ENCODE data around the gene PMFBP1. TPM values are rescaled to one million over a fixed set of nuclear protein-coding genes. Genes with fewer than 3 reads are reported as not detected.

The PMFBP1 gene
- under 0.01 and 0.06 TPM in 2 replicates for total RNA-seq

GRCh38 chr16:72172105-72173034 lies at the start of gene PMFBP1:
Gene PMFBP1, minus strand, starts transcription at chr16:72172155. Its CDS starts 947 bp downstream, at chr16:72171208.

GRCh38 chr16:72093448-72094265 lies 78.3 kb downstream of the PMFBP1 start, which contains the start of the genes DHX38 and TXNL4B:
Gene DHX38, plus strand, starts transcription at chr16:72093847. Its CDS starts 2,311 bp downstream, at chr16:72096158.
Gene TXNL4B, minus strand, starts transcription at chr16:72093620. Its CDS starts 2,871 bp downstream, at chr16:72090749.

Other genes with a start within 250 kb of the PMFBP1 start
- gene PKD1L3, start 171.8 kb downstream of the PMFBP1 start, total RNA-seq, result under 0.01 TPM in 1 of 2 replicates, not detected in the other
- gene DHODH, start 163.4 kb downstream of the PMFBP1 start, total RNA-seq, result 2.2 and 2.8 TPM in 2 replicates
- gene HP, start 117.7 kb downstream of the PMFBP1 start, total RNA-seq, result not detected in 2 replicates
- gene HPR, start 108.9 kb downstream of the PMFBP1 start, total RNA-seq, result 0.26 TPM in 1 of 2 replicates, not detected in the other
- gene TXNL4B, start 78.5 kb downstream of the PMFBP1 start, total RNA-seq, result 5.3 and 6.3 TPM in 2 replicates
- 111 and 117 TPM in 2 replicates for gene DHX38, start 78.3 kb downstream of the PMFBP1 start, total RNA-seq